ENCODE data around the gene IL27RA.

The IL27RA gene

GRCh38 chr19:14085309-14085995, 53.9 kb downstream of the IL27RA start, which contains the start of gene C19orf67:
Gene C19orf67, minus strand, starts transcription at chr19:14085783. Its CDS starts 156 bp downstream, at chr19:14085627.
- DNase-seq (ENCODE audit: low read depth, low spot score), result no peak

- no peak for DNase-seq (ENCODE audit: low read depth, low spot score)
Observed at GRCh38 chr19:14086098-14086497, 54.5 kb downstream of the IL27RA start.

GRCh38 chr19:14088634-14089411, 57.3 kb downstream of the IL27RA start:
- DNase-seq (ENCODE audit: low read depth, low spot score), result no peak

- no peak for DNase-seq (ENCODE audit: low read depth, low spot score)
Observed at GRCh38 chr19:14089412-14089661, 57.8 kb downstream of the IL27RA start.

GRCh38 chr19:14089662-14090508, 58.3 kb downstream of the IL27RA start:
- DNase-seq (ENCODE audit: low read depth, low spot score), result no peak

GRCh38 chr19:14090509-14091080, 59.0 kb downstream of the IL27RA start, which contains the start of gene SAMD1:
Gene SAMD1, minus strand, starts transcription at chr19:14090751.
- no peak for DNase-seq (ENCODE audit: low read depth, low spot score)

- no peak for DNase-seq (ENCODE audit: low read depth, low spot score)
Observed at GRCh38 chr19:14091081-14091812, 59.7 kb downstream of the IL27RA start.

- no peak for DNase-seq (ENCODE audit: low read depth, low spot score)
Observed at GRCh38 chr19:14091813-14092462, 60.4 kb downstream of the IL27RA start.

- DNase-seq (ENCODE audit: low read depth, low spot score), result no peak
Observed at GRCh38 chr19:14093117-14093823, 61.7 kb downstream of the IL27RA start.

- DNase-seq (ENCODE audit: low read depth, low spot score), result no peak
Observed at GRCh38 chr19:14094854-14095253, 63.3 kb downstream of the IL27RA start.

GRCh38 chr19:14096272-14096992, 64.9 kb downstream of the IL27RA start:
- DNase-seq (ENCODE audit: low read depth, low spot score), result no peak

GRCh38 chr19:14097532-14098151, 66.1 kb downstream of the IL27RA start:
- no peak for DNase-seq (ENCODE audit: low read depth, low spot score)

GRCh38 chr19:14101003-14101545, 69.5 kb downstream of the IL27RA start:
- DNase-seq (ENCODE audit: low read depth, low spot score), result no peak

GRCh38 chr19:14102102-14102696, 70.6 kb downstream of the IL27RA start:
- DNase-seq (ENCODE audit: low read depth, low spot score), result no peak

- no peak for DNase-seq (ENCODE audit: low read depth, low spot score)
Observed at GRCh38 chr19:14102756-14103155, 71.2 kb downstream of the IL27RA start.

Data from iPS DF 19.7 (cell line).